Body of pancreas (tissue), 4 donors: Measurements from ENCODE around the gene RTRAF.

ENCODE experiments used
- CTCF ChIP-seq, 7 experiments: fragments of 450-650 bp in 4 of 7; fragments of 200-600 bp in 3 of 7; sonication (generic) in 3 of 7; IDR thresholded peaks; one replicate each; pipeline ENCODE4 v1.5.1; 2016 to 2019; ENCODE audit warnings: antibody characterized with exemption in 7 of 7
- POLR2A ChIP-seq, 3 donors: fragments of 450-650 bp; IDR thresholded peaks; one replicate each; pipeline ENCODE4 v1.6.1; 2016; ENCODE audit warnings: antibody characterized with exemption in 3 of 3, mild to moderate bottlenecking in 2 of 3

- TF ChIP-seq POLR2A (IDR thresholded peaks at IDR 0.05) (no peak), CTCF (IDR thresholded peaks at IDR 0.05) (no peak)
These were observed 22.2 kb downstream of the RTRAF start for GRCh38 chr14:52011523-52011922.
